ENCODE measurements around the gene AKR1A1. TPM values are rescaled to one million over a fixed set of nuclear protein-coding genes. Genes with fewer than 3 reads are reported as not detected.
A peak's percentile ranks its signal among the peaks of the same experiment; 100 is the strongest.

Gene AKR1A1
- total RNA-seq, 2 experiments from 2014 or later, result 150 to 152 TPM

- Mint-ChIP-seq H3K27me3 (ENCODE audit: low read depth) (peaks cover 3% of the 10 kb centered on the region), H3K4me1 (ENCODE audit: low read depth) (peaks cover 37% of the 10 kb centered on the region), H3K9me3 (ENCODE audit: insufficient read depth) (no peaks in the 10 kb centered on the region), H3K27ac (no peak overlapping the region), H3K36me3 (ENCODE audit: low read depth) (no peaks in the 10 kb centered on the region), H3K4me3 (no peak overlapping the region)
- no peak for ATAC-seq
- POLR2A ChIA-PET, result interaction anchor here (0.8 to 5.6 kb wide), 3 partner anchors 11 to 38 kb away, joined by 3 to 55 read pairs (median 3); partner anchors contain the start of gene PRDX1
- no peak for DNase-seq
- CTCF ChIA-PET, result interaction anchor here (0.9 to 3.3 kb wide), 4 partner anchors 24 to 49 kb away, joined by 3 to 22 read pairs (median 5); partner anchors contain the start of gene PRDX1
Measured at GRCh38 chr1:45545553-45546310, 4.9 kb upstream of the AKR1A1 start.

- H3K27ac Mint-ChIP-seq, result peak overlapping the region; percentile 91
- H3K4me3 Mint-ChIP-seq, result peak overlapping the region; percentile 94
- ChIA-PET CTCF (interaction anchor here (1.1 to 2.5 kb wide), 5 partner anchors 15 to 59 kb away, joined by 3 to 19 read pairs (median 13); partner anchors contain the start of gene PRDX1), POLR2A (interaction anchor here (0.9 to 2.3 kb wide), 10 partner anchors 8 to 821 kb away, joined by 3 to 42 read pairs (median 5); partner anchors contain the start of genes CCDC163, MMACHC, NASP and PRDX1)
- peaks cover 25% of the 10 kb centered on the region for H3K4me1 Mint-ChIP-seq (ENCODE audit: low read depth)
- H3K27me3 Mint-ChIP-seq (ENCODE audit: low read depth), result no peaks in the 10 kb centered on the region
- H3K9me3 Mint-ChIP-seq (ENCODE audit: insufficient read depth), result no peaks in the 10 kb centered on the region
- DNase-seq, result no peak
- no peak for ATAC-seq
- peaks cover 12% of the 10 kb centered on the region for H3K36me3 Mint-ChIP-seq (ENCODE audit: low read depth)
Measured at GRCh38 chr1:45551684-45552083, 1.1 kb downstream of the AKR1A1 start.

GRCh38 chr1:45552331-45552730 lies 1.7 kb downstream of the AKR1A1 start:
- Mint-ChIP-seq H3K9me3 (ENCODE audit: insufficient read depth) (no peaks in the 10 kb centered on the region), H3K4me3 (peak overlapping the region; percentile 40), H3K36me3 (ENCODE audit: low read depth) (peaks cover 14% of the 10 kb centered on the region), H3K4me1 (ENCODE audit: low read depth) (peaks cover 26% of the 10 kb centered on the region), H3K27me3 (ENCODE audit: low read depth) (no peaks in the 10 kb centered on the region), H3K27ac (peak overlapping the region; percentile 23)
- ATAC-seq, result no peak
- DNase-seq, result no peak
- CTCF ChIA-PET, result interaction anchor here (1.5 to 2.5 kb wide), 4 partner anchors 14 to 40 kb away, joined by 6 to 19 read pairs (median 12); partner anchors contain the start of gene PRDX1
- POLR2A ChIA-PET, result interaction anchor here (1.0 to 2.3 kb wide), 3 partner anchors 14 to 32 kb away, joined by 3 to 19 read pairs (median 6); partner anchors contain the start of gene NASP

GRCh38 chr1:45554198-45554597 lies 3.6 kb downstream of the AKR1A1 start:
- Mint-ChIP-seq H3K36me3 (ENCODE audit: low read depth) (peaks cover 17% of the 10 kb centered on the region), H3K27me3 (ENCODE audit: low read depth) (no peaks in the 10 kb centered on the region), H3K4me3 (no peak overlapping the region), H3K9me3 (ENCODE audit: insufficient read depth) (no peaks in the 10 kb centered on the region), H3K4me1 (ENCODE audit: low read depth) (peaks cover 30% of the 10 kb centered on the region), H3K27ac (no peak overlapping the region)
- no peak for ATAC-seq
- no peak for DNase-seq
- POLR2A ChIA-PET, result interaction anchor here (1.1 kb wide), 2 partner anchors 12 to 30 kb away, joined by 3 to 4 read pairs; partner anchors contain the start of gene NASP
- CTCF ChIA-PET, result interaction anchor here (2.9 kb wide), 1 partner anchor 15 kb away, joined by 15 read pairs; no protein-coding TSS in a partner anchor

GRCh38 chr1:45557422-45557944 lies 6.9 kb downstream of the AKR1A1 start:
- peak overlapping the region; percentile 54 for H3K27ac Mint-ChIP-seq

GRCh38 chr1:45563843-45564242 lies 13.2 kb downstream of the AKR1A1 start:
- Mint-ChIP-seq H3K4me1 (ENCODE audit: low read depth) (peaks cover 6% of the 10 kb centered on the region), H3K36me3 (ENCODE audit: low read depth) (peaks cover 47% of the 10 kb centered on the region), H3K27me3 (ENCODE audit: low read depth) (no peaks in the 10 kb centered on the region), H3K4me3 (no peak overlapping the region), H3K27ac (no peak overlapping the region), H3K9me3 (ENCODE audit: insufficient read depth) (no peaks in the 10 kb centered on the region)
- DNase-seq, result no peak
- ChIA-PET POLR2A (interaction anchor here (1.3 to 1.6 kb wide), 2 partner anchors 20 to 42 kb away, joined by 3 to 13 read pairs; partner anchors contain the start of gene PRDX1), CTCF (interaction anchor here (0.9 to 1.4 kb wide), 3 partner anchors 18 to 51 kb away, joined by 3 to 9 read pairs (median 5); no protein-coding TSS in a partner anchor)
- no peak for ATAC-seq

More at GRCh38 chr1:45557422-45557944, 6.9 kb downstream of the AKR1A1 start:
- DNase-seq (no peak), ATAC-seq (no peak)
- H3K27me3 Mint-ChIP-seq (ENCODE audit: low read depth), result no peaks in the 10 kb centered on the region
- H3K36me3 Mint-ChIP-seq (ENCODE audit: low read depth), result peaks cover 29% of the 10 kb centered on the region
- no peaks in the 10 kb centered on the region for H3K9me3 Mint-ChIP-seq (ENCODE audit: insufficient read depth)
- POLR2A ChIA-PET, result interaction anchor here (1.2 to 1.5 kb wide), 2 partner anchors 11 to 36 kb away, joined by 4 read pairs; partner anchors contain the start of gene PRDX1
- H3K4me3 Mint-ChIP-seq, result no peak overlapping the region
- peaks cover 19% of the 10 kb centered on the region for H3K4me1 Mint-ChIP-seq (ENCODE audit: low read depth)
- CTCF ChIA-PET, result interaction anchor here (0.8 to 3.1 kb wide), 8 partner anchors 12 to 66 kb away, joined by 3 to 16 read pairs (median 5); partner anchors contain the start of genes PRDX1 and TESK2

- no peak for DNase-seq
- Mint-ChIP-seq H3K4me1 (ENCODE audit: low read depth) (no peaks in the 10 kb centered on the region), H3K27ac (no peak overlapping the region), H3K9me3 (ENCODE audit: insufficient read depth) (no peaks in the 10 kb centered on the region), H3K27me3 (ENCODE audit: low read depth) (no peaks in the 10 kb centered on the region), H3K36me3 (ENCODE audit: low read depth) (peaks cover 46% of the 10 kb centered on the region), H3K4me3 (no peak overlapping the region)
- ChIA-PET POLR2A (interaction anchor here (0.8 to 4.7 kb wide), 3 partner anchors 15 to 45 kb away, joined by 3 to 39 read pairs (median 6); partner anchors contain the start of genes AKR1A1, NASP and PRDX1), CTCF (interaction anchor here (2.2 to 9.6 kb wide), 3 partner anchors 15 to 55 kb away, joined by 6 to 194 read pairs (median 70); partner anchors contain the start of genes AKR1A1 and PRDX1)
- no peak for ATAC-seq
Measured at GRCh38 chr1:45566722-45567121, 16.1 kb downstream of the AKR1A1 start.

GRCh38 chr1:45567911-45568310 lies 17.3 kb downstream of the AKR1A1 start:
- DNase-seq, result no peak
- no peaks in the 10 kb centered on the region for H3K9me3 Mint-ChIP-seq (ENCODE audit: insufficient read depth)
- H3K27me3 Mint-ChIP-seq (ENCODE audit: low read depth), result no peaks in the 10 kb centered on the region
- H3K36me3 Mint-ChIP-seq (ENCODE audit: low read depth), result peaks cover 40% of the 10 kb centered on the region
- ChIA-PET CTCF (interaction anchor here (0.7 to 9.6 kb wide), 8 partner anchors 13 to 534 kb away, joined by 3 to 194 read pairs (median 28); partner anchors contain the start of genes CCDC163, MMACHC, NASP and PRDX1), POLR2A (interaction anchor here (1.1 to 4.7 kb wide), 4 partner anchors 8 to 46 kb away, joined by 4 to 39 read pairs (median 8); partner anchors contain the start of gene PRDX1)
- no peak overlapping the region for H3K4me3 Mint-ChIP-seq
- no peaks in the 10 kb centered on the region for H3K4me1 Mint-ChIP-seq (ENCODE audit: low read depth)
- peak overlapping the region; percentile 7 for H3K27ac Mint-ChIP-seq
- ATAC-seq, result no peak

- H3K36me3 Mint-ChIP-seq (ENCODE audit: low read depth), result peaks cover 36% of the 10 kb centered on the region
Measured at GRCh38 chr1:45568421-45568820, 17.8 kb downstream of the AKR1A1 start.

GRCh38 chr1:45569571-45569961 lies 18.9 kb downstream of the AKR1A1 start:
- CTCF ChIA-PET, result interaction anchor here (0.7 to 9.6 kb wide), 25 partner anchors 10 to 557 kb away, joined by 3 to 194 read pairs (median 4); partner anchors contain the start of genes AKR1A1, CCDC163, MMACHC and NASP
- Mint-ChIP-seq H3K36me3 (ENCODE audit: low read depth) (peaks cover 28% of the 10 kb centered on the region), H3K4me3 (no peak overlapping the region), H3K27ac (no peak overlapping the region), H3K9me3 (ENCODE audit: insufficient read depth) (no peaks in the 10 kb centered on the region), H3K4me1 (ENCODE audit: low read depth) (no peaks in the 10 kb centered on the region), H3K27me3 (ENCODE audit: low read depth) (no peaks in the 10 kb centered on the region)
- no peak for DNase-seq
- POLR2A ChIA-PET, result interaction anchor here (0.6 to 4.7 kb wide), 4 partner anchors 16 to 57 kb away, joined by 3 to 39 read pairs (median 7); partner anchors contain the start of gene PRDX1
- no peak for ATAC-seq

More at GRCh38 chr1:45568421-45568820, 17.8 kb downstream of the AKR1A1 start:
- ATAC-seq, result no peak
- Mint-ChIP-seq H3K9me3 (ENCODE audit: insufficient read depth) (no peaks in the 10 kb centered on the region), H3K27me3 (ENCODE audit: low read depth) (no peaks in the 10 kb centered on the region), H3K27ac (peak overlapping the region; percentile 18), H3K4me3 (no peak overlapping the region), H3K4me1 (ENCODE audit: low read depth) (no peaks in the 10 kb centered on the region)
- ChIA-PET CTCF (interaction anchor here (0.7 to 9.6 kb wide), 13 partner anchors 9 to 554 kb away, joined by 3 to 194 read pairs (median 17); partner anchors contain the start of genes AKR1A1, CCDC163, MMACHC and NASP), POLR2A (interaction anchor here (1.1 to 4.7 kb wide), 4 partner anchors 8 to 47 kb away, joined by 4 to 39 read pairs (median 8); partner anchors contain the start of gene PRDX1)
- DNase-seq, result no peak
